Activated CD4-positive, alpha-beta memory T cell treated with anti-CD3 and anti-CD28 coated beads, Interleukin-2, amount 10 ng/mL, durations not matched to agents 7 days and 5 days (primary cell): ENCODE measurements around the gene ZFTA. TPM values are rescaled to one million over a fixed set of nuclear protein-coding genes. Genes with fewer than 3 reads are reported as not detected.

ENCODE experiments used
- CTCF ChIA-PET: fragments of 350-600 bp; sonication (Branson Sonifier 250); formaldehyde crosslinking; loops from one replicate; lab custom pipeline; 2021; ENCODE audit warnings: antibody characterized with exemption, inconsistent platforms; lab: Charles Lee
- POLR2A ChIA-PET: fragments of 350-600 bp; sonication (Branson Sonifier 250); formaldehyde crosslinking; loops from one replicate; lab custom pipeline; 2021; ENCODE audit warnings: antibody characterized with exemption; lab: Charles Lee
- DNase-seq: peaks from one replicate; pipeline ENCODE4 v3.0.0-alpha.2; 2020
- H3K27ac Mint-ChIP-seq: one replicate; pipeline ENCODE4 v1.8.0; 2021; ENCODE audit warnings: mild to moderate bottlenecking, mixed read lengths
- H3K27me3 Mint-ChIP-seq: one replicate; pipeline ENCODE4 v1.8.0; 2021; ENCODE audit warnings: mixed read lengths
- H3K36me3 Mint-ChIP-seq: one replicate; pipeline ENCODE4 v1.8.0; 2021; ENCODE audit warnings: low read depth, mixed read lengths
- H3K4me1 Mint-ChIP-seq: one replicate; pipeline ENCODE4 v1.8.0; 2021; ENCODE audit warnings: mixed read lengths
- H3K4me3 Mint-ChIP-seq: one replicate; pipeline ENCODE4 v1.8.0; 2021; ENCODE audit warnings: mild to moderate bottlenecking, mixed read lengths
- H3K9me3 Mint-ChIP-seq: one replicate; pipeline ENCODE4 v1.8.0; 2021; ENCODE audit warnings: mixed read lengths
- total RNA-seq, 2 experiments: library from RNA; stranded (reverse); gene quantifications; one replicate each; pipeline ENCODE4 v1.2.3, GENCODE V29; 2021

ZFTA gene
- total RNA-seq, 2 experiments from 2014 or later, result 1.1 to 1.7 TPM

- Mint-ChIP-seq H3K27ac (no peak overlapping the region), H3K36me3 (no peaks in the 10 kb centered on the region), H3K9me3 (no peaks in the 10 kb centered on the region), H3K27me3 (peaks cover 34% of the 10 kb centered on the region), H3K4me1 (peaks cover 13% of the 10 kb centered on the region), H3K4me3 (peak overlapping the region; percentile 54)
- ChIA-PET CTCF (interaction anchor here (1.4 to 3.0 kb wide), 4 partner anchors 9 to 176 kb away, joined by 3 to 17 read pairs (median 6); no protein-coding TSS in a partner anchor), POLR2A (no interaction called here)
- no peak for DNase-seq
Observed at GRCh38 chr11:63769714-63770455, 1.3 kb upstream of the ZFTA start.

GRCh38 chr11:63769042-63769713, 603 bp upstream of the ZFTA start:
- POLR2A ChIA-PET, result no interaction called here
- Mint-ChIP-seq H3K36me3 (no peaks in the 10 kb centered on the region), H3K27ac (no peak overlapping the region), H3K4me3 (no peak overlapping the region), H3K4me1 (peaks cover 13% of the 10 kb centered on the region), H3K9me3 (no peaks in the 10 kb centered on the region), H3K27me3 (peaks cover 33% of the 10 kb centered on the region)
- CTCF ChIA-PET, result interaction anchor here (1.4 to 3.0 kb wide), 5 partner anchors 10 to 177 kb away, joined by 3 to 17 read pairs (median 3); no protein-coding TSS in a partner anchor
- no peak for DNase-seq

GRCh38 chr11:63767565-63768236, 874 bp downstream of the ZFTA start:
- peak overlapping the region; percentile 90 for H3K4me3 Mint-ChIP-seq
- POLR2A ChIA-PET, result interaction anchor here (1.5 kb wide), 1 partner anchor 218 kb away, joined by 3 read pairs; the partner anchor contains the start of gene OTUB1
- peak; percentile 54 for DNase-seq
- H3K27me3 Mint-ChIP-seq, result peaks cover 26% of the 10 kb centered on the region
- peaks cover 13% of the 10 kb centered on the region for H3K4me1 Mint-ChIP-seq
- CTCF ChIA-PET, result interaction anchor here (0.6 to 3.0 kb wide), 21 partner anchors 9 to 533 kb away, joined by 3 to 17 read pairs (median 3); partner anchors contain the start of genes ATL3 and RTN3
- no peaks in the 10 kb centered on the region for H3K9me3 Mint-ChIP-seq
- no peaks in the 10 kb centered on the region for H3K36me3 Mint-ChIP-seq
- H3K27ac Mint-ChIP-seq, result peak overlapping the region; percentile 2

GRCh38 chr11:63767267-63767564, 1.4 kb downstream of the ZFTA start:
- POLR2A ChIA-PET, result interaction anchor here (1.5 kb wide), 1 partner anchor 219 kb away, joined by 3 read pairs; the partner anchor contains the start of gene OTUB1
- no peaks in the 10 kb centered on the region for H3K9me3 Mint-ChIP-seq
- H3K27ac Mint-ChIP-seq, result no peak overlapping the region
- H3K36me3 Mint-ChIP-seq, result no peaks in the 10 kb centered on the region
- CTCF ChIA-PET, result interaction anchor here (0.6 to 3.0 kb wide), 18 partner anchors 9 to 534 kb away, joined by 3 to 17 read pairs (median 3); partner anchors contain the start of genes ATL3 and RTN3
- H3K4me3 Mint-ChIP-seq, result peak overlapping the region; percentile 90
- peaks cover 23% of the 10 kb centered on the region for H3K27me3 Mint-ChIP-seq
- H3K4me1 Mint-ChIP-seq, result peaks cover 13% of the 10 kb centered on the region
- no peak for DNase-seq

GRCh38 chr11:63766531-63767235, 1.9 kb downstream of the ZFTA start:
- H3K4me3 Mint-ChIP-seq, result no peak overlapping the region
- H3K36me3 Mint-ChIP-seq, result no peaks in the 10 kb centered on the region
- ChIA-PET CTCF (interaction anchor here (0.6 to 3.0 kb wide), 5 partner anchors 13 to 534 kb away, joined by 3 to 9 read pairs (median 3); no protein-coding TSS in a partner anchor), POLR2A (no interaction called here)
- peaks cover 21% of the 10 kb centered on the region for H3K27me3 Mint-ChIP-seq
- H3K9me3 Mint-ChIP-seq, result no peaks in the 10 kb centered on the region
- no peak for DNase-seq
- H3K4me1 Mint-ChIP-seq, result peaks cover 13% of the 10 kb centered on the region
- H3K27ac Mint-ChIP-seq, result no peak overlapping the region

GRCh38 chr11:63765688-63766241, 2.8 kb downstream of the ZFTA start:
- Mint-ChIP-seq H3K4me1 (peaks cover 13% of the 10 kb centered on the region), H3K27ac (no peak overlapping the region), H3K36me3 (no peaks in the 10 kb centered on the region), H3K27me3 (peaks cover 14% of the 10 kb centered on the region), H3K9me3 (no peaks in the 10 kb centered on the region), H3K4me3 (no peak overlapping the region)
- POLR2A ChIA-PET, result no interaction called here
- DNase-seq, result no peak
- CTCF ChIA-PET, result interaction anchor here (1.5 kb wide), 1 partner anchor 71 kb away, joined by 3 read pairs; no protein-coding TSS in a partner anchor

GRCh38 chr11:63764679-63765647, 3.6 kb downstream of the ZFTA start:
- Mint-ChIP-seq H3K27me3 (peaks cover 6% of the 10 kb centered on the region), H3K36me3 (no peaks in the 10 kb centered on the region), H3K27ac (no peak overlapping the region), H3K4me3 (no peak overlapping the region), H3K4me1 (peaks cover 10% of the 10 kb centered on the region), H3K9me3 (no peaks in the 10 kb centered on the region)
- DNase-seq, result no peak
- ChIA-PET POLR2A (no interaction called here), CTCF (interaction anchor here (1.5 kb wide), 1 partner anchor 72 kb away, joined by 3 read pairs; no protein-coding TSS in a partner anchor)

- Mint-ChIP-seq H3K9me3 (no peaks in the 10 kb centered on the region), H3K27ac (no peak overlapping the region), H3K36me3 (no peaks in the 10 kb centered on the region), H3K27me3 (peaks cover 3% of the 10 kb centered on the region), H3K4me3 (no peak overlapping the region), H3K4me1 (peaks cover 9% of the 10 kb centered on the region)
- CTCF ChIA-PET, result no interaction called here
- DNase-seq, result no peak
- POLR2A ChIA-PET, result no interaction called here
Observed at GRCh38 chr11:63764340-63764678, 4.3 kb downstream of the ZFTA start.

- Mint-ChIP-seq H3K36me3 (peaks cover 2% of the 10 kb centered on the region), H3K9me3 (no peaks in the 10 kb centered on the region), H3K4me3 (no peak overlapping the region), H3K27me3 (peaks cover 3% of the 10 kb centered on the region), H3K27ac (no peak overlapping the region), H3K4me1 (peaks cover 9% of the 10 kb centered on the region)
- CTCF ChIA-PET, result no interaction called here
- no peak for DNase-seq
- POLR2A ChIA-PET, result no interaction called here
Observed at GRCh38 chr11:63763496-63764339, 4.9 kb downstream of the ZFTA start.

- H3K36me3 Mint-ChIP-seq, result peaks cover 9% of the 10 kb centered on the region
- no peak overlapping the region for H3K27ac Mint-ChIP-seq
- DNase-seq, result no peak
- POLR2A ChIA-PET, result no interaction called here
- H3K9me3 Mint-ChIP-seq, result no peaks in the 10 kb centered on the region
- H3K4me1 Mint-ChIP-seq, result peaks cover 8% of the 10 kb centered on the region
- H3K4me3 Mint-ChIP-seq, result no peak overlapping the region
- H3K27me3 Mint-ChIP-seq, result peaks cover 3% of the 10 kb centered on the region
- CTCF ChIA-PET, result no interaction called here
Observed at GRCh38 chr11:63762654-63763495, 5.7 kb downstream of the ZFTA start.
